H9 (cell line): Measurements from ENCODE around the gene TADA1. TPM values are rescaled to one million over a fixed set of nuclear protein-coding genes. Genes with fewer than 3 reads are reported as not detected.

Source experiments
- DNase-seq: peaks from one replicate; pipeline ENCODE4 v3.0.0-alpha.2; 2017
- H2AFZ ChIP-seq: one replicate; pipeline ENCODE4 v1.6.1; 2013; ENCODE audit warnings: mild to moderate bottlenecking, low read length, control low read depth, moderate library complexity
- H2AK5ac ChIP-seq: 2 replicates; pipeline ENCODE4 v1.6.1; 2013; ENCODE audit warnings: low read length, control low read depth, mixed read lengths; ENCODE audit not compliant: insufficient read length
- H2BK120ac ChIP-seq: one replicate; pipeline ENCODE4 v1.6.1; 2013; ENCODE audit warnings: low read depth, mild to moderate bottlenecking, low read length, control low read depth, inconsistent platforms; ENCODE audit not compliant: poor library complexity, severe bottlenecking
- H2BK12ac ChIP-seq: 2 replicates; pipeline ENCODE4 v1.6.1; 2013; ENCODE audit warnings: low read length, control low read depth, mixed read lengths, low read depth; ENCODE audit not compliant: insufficient read length
- H2BK15ac ChIP-seq: 2 replicates; pipeline ENCODE4 v1.6.1; 2013; ENCODE audit warnings: low read depth, low read length, control low read depth
- H2BK20ac ChIP-seq: one replicate; pipeline ENCODE4 v1.6.1; 2013; ENCODE audit warnings: low read depth, mild to moderate bottlenecking, low read length, control low read depth, inconsistent platforms; ENCODE audit not compliant: poor library complexity, severe bottlenecking
- H2BK5ac ChIP-seq: 2 replicates; pipeline ENCODE4 v1.6.1; 2013; ENCODE audit warnings: low read length, control low read depth, mixed read lengths; ENCODE audit not compliant: insufficient read length
- H3K14ac ChIP-seq: 2 replicates; pipeline ENCODE4 v1.6.1; 2013; ENCODE audit warnings: low read length, control low read depth; ENCODE audit not compliant: insufficient read depth
- H3K18ac ChIP-seq: 2 replicates; pipeline ENCODE4 v1.6.1; 2013; ENCODE audit warnings: low read depth, mild to moderate bottlenecking, mixed read lengths, low read length, control low read depth; ENCODE audit not compliant: insufficient read length
- H3K23ac ChIP-seq: 2 replicates; pipeline ENCODE4 v1.6.1; 2013; ENCODE audit warnings: low read length, control low read depth, mixed read lengths, low read depth; ENCODE audit not compliant: insufficient read length
- H3K23me2 ChIP-seq: 2 replicates; pipeline ENCODE4 v1.6.1; 2013; ENCODE audit warnings: low read depth, mild to moderate bottlenecking, mixed read lengths, low read length, control low read depth; ENCODE audit not compliant: insufficient read length, poor library complexity, severe bottlenecking
- H3K27ac ChIP-seq: 2 replicates; pipeline ENCODE4 v1.5.1; 2013; ENCODE audit warnings: low read length, control low read depth, mixed read lengths, low read depth; ENCODE audit not compliant: insufficient read length
- H3K27me3 ChIP-seq: 2 replicates; pipeline ENCODE4 v1.6.1; 2013; ENCODE audit warnings: low read length, control low read depth, inconsistent platforms; ENCODE audit not compliant: insufficient read depth
- H3K4ac ChIP-seq: 2 replicates; pipeline ENCODE4 v1.6.1; 2013; ENCODE audit warnings: low read depth, mild to moderate bottlenecking, control low read depth, inconsistent platforms, low read length, moderate library complexity
- H3K4me1 ChIP-seq: 2 replicates; pipeline ENCODE4 v1.6.1; 2013; ENCODE audit warnings: low read length, control low read depth, inconsistent platforms; ENCODE audit not compliant: insufficient read depth
- H3K4me2 ChIP-seq: 2 replicates; pipeline ENCODE4 v1.6.1; 2013; ENCODE audit warnings: low read length, control low read depth, mixed read lengths; ENCODE audit not compliant: insufficient read length, insufficient read depth
- H3K56ac ChIP-seq: 2 replicates; pipeline ENCODE4 v1.6.1; 2013; ENCODE audit warnings: low read depth, mild to moderate bottlenecking, mixed read lengths, low read length, control low read depth; ENCODE audit not compliant: insufficient read length
- H3K79me1 ChIP-seq: 2 replicates; pipeline ENCODE4 v1.6.1; 2013; ENCODE audit warnings: low read depth, mild to moderate bottlenecking, moderate library complexity, low read length, control low read depth, inconsistent platforms; ENCODE audit not compliant: insufficient read depth, poor library complexity, severe bottlenecking
- H3K79me2 ChIP-seq: 2 replicates; pipeline ENCODE4 v1.6.1; 2013; ENCODE audit warnings: low read length, control low read depth, inconsistent platforms; ENCODE audit not compliant: insufficient read depth
- H3K9ac ChIP-seq: 2 replicates; pipeline ENCODE4 v1.6.1; 2013; ENCODE audit warnings: low read length, control low read depth, mixed read lengths; ENCODE audit not compliant: insufficient read length; ENCODE audit errors: extremely low read depth
- H3K9me3 ChIP-seq: one replicate; pipeline ENCODE4 v1.6.1; 2013; ENCODE audit warnings: low read depth, low read length, inconsistent platforms; ENCODE audit not compliant: control insufficient read depth
- H3T11ph ChIP-seq: one replicate; pipeline ENCODE4 v1.6.1; 2013; ENCODE audit warnings: mild to moderate bottlenecking, low read length, control low read depth, inconsistent platforms
- H4K20me1 ChIP-seq: one replicate; pipeline ENCODE4 v1.6.1; 2013; ENCODE audit not compliant: control insufficient read depth, insufficient read length, insufficient read depth
- H4K5ac ChIP-seq: 2 replicates; pipeline ENCODE4 v1.6.1; 2013; ENCODE audit warnings: low read depth, mild to moderate bottlenecking, mixed read lengths, low read length, control low read depth; ENCODE audit not compliant: insufficient read length
- H4K8ac ChIP-seq: replicated peaks from 2 replicates; pipeline ENCODE4 v1.6.1; 2013; ENCODE audit warnings: low read length, control low read depth, mixed read lengths, low read depth; ENCODE audit not compliant: insufficient read length
- H4K91ac ChIP-seq: 2 replicates; pipeline ENCODE4 v1.6.1; 2013; ENCODE audit warnings: low read depth, mild to moderate bottlenecking, moderate library complexity, mixed read lengths, low read length, control low read depth; ENCODE audit not compliant: insufficient read length
- H3K27ac Mint-ChIP-seq, 3 experiments: 2 replicates in 2 of 3; 3 replicates in 1 of 3; pipeline ENCODE4 v1.8.0; 2020 to 2021; ENCODE audit warnings: mixed read lengths in 3 of 3, mild to moderate bottlenecking in 1 of 3, moderate library complexity in 1 of 3
- H3K27me3 Mint-ChIP-seq: 2 replicates; pipeline ENCODE4 v1.8.0; 2021; ENCODE audit warnings: low read depth, mild to moderate bottlenecking, moderate library complexity, mixed read lengths
- H3K36me3 Mint-ChIP-seq, 3 experiments: 2 replicates in 2 of 3; 3 replicates in 1 of 3; pipeline ENCODE4 v1.8.0; 2020 to 2021; ENCODE audit warnings: low read depth in 3 of 3, mixed read lengths in 3 of 3; ENCODE audit not compliant: insufficient read depth in 1 of 3
- H3K4me1 Mint-ChIP-seq, 2 experiments: 2 replicates each; pipeline ENCODE4 v1.8.0; 2020; ENCODE audit warnings: mixed read lengths in 2 of 2
- H3K4me3 Mint-ChIP-seq, 2 experiments: 2 replicates in 1 of 2; 3 replicates in 1 of 2; pipeline ENCODE4 v1.8.0; 2020 to 2021; ENCODE audit warnings: mild to moderate bottlenecking in 2 of 2, mixed read lengths in 2 of 2, moderate library complexity in 1 of 2
- H3K9me3 Mint-ChIP-seq, 2 experiments: 2 replicates in 1 of 2; 3 replicates in 1 of 2; pipeline ENCODE4 v1.8.0; 2020; ENCODE audit warnings: mild to moderate bottlenecking in 2 of 2, mixed read lengths in 2 of 2, moderate library complexity in 1 of 2
- CTCF ChIP-seq: fragments of 200-600 bp; sonication (generic); conservative IDR thresholded peaks from 3 replicates; pipeline ENCODE4 v1.8.0; 2021; ENCODE audit warnings: antibody characterized with exemption, mild to moderate bottlenecking
- WGBS: extraction: QIAGEN DNeasy Blood & Tissue Kit; methylation state at CpG from one replicate; pipeline ENCODE4 v1.1.7; 2013; ENCODE audit warnings: missing lambda C conversion rate, low lambda C conversion rate, mixed read lengths; ENCODE audit not compliant: insufficient read length; ENCODE audit errors: extremely low coverage; 5-methylcytosine and 5-hydroxymethylcytosine counted together
- total RNA-seq: library from RNA; stranded (reverse); gene quantifications from 2 replicates; pipeline ENCODE4 v1.2.1, GENCODE V29; 2021

TADA1 gene
- total RNA-seq, 1 experiment from 2014 or later = 20.7 TPM

- peak overlapping the region in 1 of 3 experiments; percentile 85; a peak in 1 of 7 replicates for H3K27ac Mint-ChIP-seq
- TF ChIP-seq CTCF = no peak
- no peak overlapping the region for H3K9ac ChIP-seq
- H3K36me3 Mint-ChIP-seq = no peaks in the 10 kb centered on the region; a peak in 1 of 7 replicates
- H4K5ac ChIP-seq = no peak overlapping the region
- DNase-seq = no peak
- no peak overlapping the region for H2BK12ac ChIP-seq
- no peaks in the 10 kb centered on the region for H4K20me1 ChIP-seq
- H3K4me3 Mint-ChIP-seq = no peak overlapping the region
- H3K56ac ChIP-seq = no peak overlapping the region
- H3K79me2 ChIP-seq = no peaks in the 10 kb centered on the region
- H3K27me3 Mint-ChIP-seq = peaks cover 2% of the 10 kb centered on the region; the same call in 1 of the 2 replicates
- no peak overlapping the region for H2BK120ac ChIP-seq
- no peak overlapping the region for H3K27ac ChIP-seq
- no peak overlapping the region for H3K4ac ChIP-seq
- H3K79me1 ChIP-seq = no peaks in the 10 kb centered on the region
- H4K8ac ChIP-seq = no peak overlapping the region
- no CpG with 5 or more reads among the region's 2 CpGs for whole genome bisulfite sequencing
- H3K23ac ChIP-seq = no peak overlapping the region
- H3K18ac ChIP-seq = no peak overlapping the region
- H2AFZ ChIP-seq = no peak overlapping the region
- peaks cover 0 to 3% of the 10 kb centered on the region in 2 experiments; a peak in 2 of 5 replicates for H3K9me3 Mint-ChIP-seq
- no peak overlapping the region for H3K4me2 ChIP-seq
- H3K4me1 ChIP-seq = no peaks in the 10 kb centered on the region
- no peak overlapping the region for H2BK15ac ChIP-seq
- H2AK5ac ChIP-seq = no peak overlapping the region
- H3K4me1 Mint-ChIP-seq = peaks cover 0 to 3% of the 10 kb centered on the region in 2 experiments; a peak in 1 of 4 replicates
- no peak overlapping the region for H4K91ac ChIP-seq
- no peak overlapping the region for H2BK20ac ChIP-seq
- H3T11ph ChIP-seq = no peak overlapping the region
- H3K14ac ChIP-seq = no peak overlapping the region
- no peaks in the 10 kb centered on the region for H3K9me3 ChIP-seq
- H2BK5ac ChIP-seq = no peak overlapping the region
- H3K27me3 ChIP-seq = no peaks in the 10 kb centered on the region
- no peaks in the 10 kb centered on the region for H3K23me2 ChIP-seq
Observed at GRCh38 chr1:166813508-166814223, 62.4 kb downstream of the TADA1 start.
